Measurements from ENCODE around the gene MIPEP. TPM values are rescaled to one million over a fixed set of nuclear protein-coding genes. Genes with fewer than 3 reads are reported as not detected.
"Not testable (repeated sequence)": the region's sequence is repeated elsewhere in the genome, so short reads cannot be mapped to it uniquely, and the experiment has no call there.

The MIPEP gene
- total RNA-seq, 1 experiment from 2014 or later = 22.5 TPM

GRCh38 chr13:23901365-23901764, 12.2 kb upstream of the MIPEP start:
- Histone ChIP-seq H3K27me3 (ENCODE audit: control insufficient read depth, insufficient read depth, low read length) (peaks cover 20% of the 10 kb centered on the region), H3K36me3 (replicated peaks; ENCODE audit: control insufficient read depth, insufficient read depth, low read length) (no peaks in the 10 kb centered on the region), H3K4me3 (ENCODE audit: insufficient read depth, low read depth, low read length) (no peak overlapping the region)
- DNase-seq = no peak

GRCh38 chr13:23899555-23899954, 10.4 kb upstream of the MIPEP start:
- Histone ChIP-seq H3K4me3 (ENCODE audit: insufficient read depth, low read depth, low read length) (no peak overlapping the region), H3K36me3 (replicated peaks; ENCODE audit: control insufficient read depth, insufficient read depth, low read length) (no peaks in the 10 kb centered on the region), H3K27me3 (ENCODE audit: control insufficient read depth, insufficient read depth, low read length) (peaks cover 20% of the 10 kb centered on the region)
- DNase-seq = no peak

GRCh38 chr13:23898101-23898500, 8.9 kb upstream of the MIPEP start:
- Histone ChIP-seq H3K4me3 (ENCODE audit: insufficient read depth, low read depth, low read length) (no peak overlapping the region), H3K36me3 (replicated peaks; ENCODE audit: control insufficient read depth, insufficient read depth, low read length) (no peaks in the 10 kb centered on the region), H3K27me3 (ENCODE audit: control insufficient read depth, insufficient read depth, low read length) (peaks cover 8% of the 10 kb centered on the region)
- no peak for DNase-seq

GRCh38 chr13:23897452-23897919, 8.3 kb upstream of the MIPEP start, which contains the start of gene C1QTNF9B:
C1QTNF9B (minus strand) TSS chr13:23897502.
- not testable (repeated sequence) for H3K4me3 ChIP-seq (ENCODE audit: insufficient read depth, low read depth, low read length); DNase-seq; H3K27me3 ChIP-seq (ENCODE audit: control insufficient read depth, insufficient read depth, low read length); H3K36me3 ChIP-seq (replicated peaks; ENCODE audit: control insufficient read depth, insufficient read depth, low read length)

- H3K36me3 ChIP-seq (replicated peaks; ENCODE audit: control insufficient read depth, insufficient read depth, low read length); H3K4me3 ChIP-seq (ENCODE audit: insufficient read depth, low read depth, low read length); DNase-seq; H3K27me3 ChIP-seq (ENCODE audit: control insufficient read depth, insufficient read depth, low read length): not testable (repeated sequence)
Observed at GRCh38 chr13:23894746-23895145, 5.5 kb upstream of the MIPEP start.

- H3K27me3 ChIP-seq (ENCODE audit: control insufficient read depth, insufficient read depth, low read length); H3K36me3 ChIP-seq (replicated peaks; ENCODE audit: control insufficient read depth, insufficient read depth, low read length); H3K4me3 ChIP-seq (ENCODE audit: insufficient read depth, low read depth, low read length); DNase-seq: not testable (repeated sequence)
Observed at GRCh38 chr13:23893791-23894190, 4.6 kb upstream of the MIPEP start.

GRCh38 chr13:23889615-23890607, 711 bp upstream of the MIPEP start:
- Histone ChIP-seq H3K27me3 (ENCODE audit: control insufficient read depth, insufficient read depth, low read length) (no peaks in the 10 kb centered on the region), H3K36me3 (replicated peaks; ENCODE audit: control insufficient read depth, insufficient read depth, low read length) (no peaks in the 10 kb centered on the region), H3K4me3 (ENCODE audit: insufficient read depth, low read depth, low read length) (peak overlapping the region; percentile 22)
- DNase-seq = peak; percentile 29

GRCh38 chr13:23884361-23884760, 4.8 kb downstream of the MIPEP start:
- H3K27me3 ChIP-seq (ENCODE audit: control insufficient read depth, insufficient read depth, low read length); H3K36me3 ChIP-seq (replicated peaks; ENCODE audit: control insufficient read depth, insufficient read depth, low read length); DNase-seq; H3K4me3 ChIP-seq (ENCODE audit: insufficient read depth, low read depth, low read length): not testable (repeated sequence)

- H3K27me3 ChIP-seq (ENCODE audit: control insufficient read depth, insufficient read depth, low read length) = no peaks in the 10 kb centered on the region
- H3K36me3 ChIP-seq (replicated peaks; ENCODE audit: control insufficient read depth, insufficient read depth, low read length) = no peaks in the 10 kb centered on the region; the same call in 1 of the 2 replicates
- no peak for DNase-seq
- H3K4me3 ChIP-seq (ENCODE audit: insufficient read depth, low read depth, low read length) = no peak overlapping the region
Observed at GRCh38 chr13:23883255-23883654, 5.9 kb downstream of the MIPEP start.

- not testable (repeated sequence) for DNase-seq; H3K27me3 ChIP-seq (ENCODE audit: control insufficient read depth, insufficient read depth, low read length); H3K4me3 ChIP-seq (ENCODE audit: insufficient read depth, low read depth, low read length); H3K36me3 ChIP-seq (replicated peaks; ENCODE audit: control insufficient read depth, insufficient read depth, low read length)
Observed at GRCh38 chr13:23881402-23881800, 7.8 kb downstream of the MIPEP start.

GRCh38 chr13:23880493-23881401, 8.5 kb downstream of the MIPEP start:
- not testable (repeated sequence) for DNase-seq; H3K36me3 ChIP-seq (replicated peaks; ENCODE audit: control insufficient read depth, insufficient read depth, low read length); H3K4me3 ChIP-seq (ENCODE audit: insufficient read depth, low read depth, low read length); H3K27me3 ChIP-seq (ENCODE audit: control insufficient read depth, insufficient read depth, low read length)

GRCh38 chr13:23877286-23877685, 11.9 kb downstream of the MIPEP start:
- H3K27me3 ChIP-seq (ENCODE audit: control insufficient read depth, insufficient read depth, low read length) = no peaks in the 10 kb centered on the region
- DNase-seq = no peak
- no peaks in the 10 kb centered on the region; the same call in 1 of the 2 replicates for H3K36me3 ChIP-seq (replicated peaks; ENCODE audit: control insufficient read depth, insufficient read depth, low read length)
- H3K4me3 ChIP-seq (ENCODE audit: insufficient read depth, low read depth, low read length) = no peak overlapping the region

- H3K4me3 ChIP-seq (ENCODE audit: insufficient read depth, low read depth, low read length) = no peak overlapping the region
- no peaks in the 10 kb centered on the region for H3K27me3 ChIP-seq (ENCODE audit: control insufficient read depth, insufficient read depth, low read length)
- peak; percentile 39 for DNase-seq
Observed at GRCh38 chr13:23876265-23876664, 12.9 kb downstream of the MIPEP start.

GRCh38 chr13:23871616-23872220, 17.5 kb downstream of the MIPEP start:
- peak; percentile 17 for DNase-seq
- H3K4me3 ChIP-seq (ENCODE audit: insufficient read depth, low read depth, low read length) = no peak overlapping the region
- no peaks in the 10 kb centered on the region for H3K36me3 ChIP-seq (replicated peaks; ENCODE audit: control insufficient read depth, insufficient read depth, low read length)
- H3K27me3 ChIP-seq (ENCODE audit: control insufficient read depth, insufficient read depth, low read length) = no peaks in the 10 kb centered on the region

More at GRCh38 chr13:23876265-23876664, 12.9 kb downstream of the MIPEP start:
- H3K36me3 ChIP-seq (replicated peaks; ENCODE audit: control insufficient read depth, insufficient read depth, low read length) = no peaks in the 10 kb centered on the region; the same call in 1 of the 2 replicates

Data from H7 (cell line).